H1 (cell line): ENCODE results near the gene DGCR6. TPM values are rescaled to one million over a fixed set of nuclear protein-coding genes. Genes with fewer than 3 reads are reported as not detected.

ENCODE experiments used
- GABPA ChIP-seq: IDR thresholded peaks from 2 replicates; pipeline ENCODE4 v1.6.1; 2011; ENCODE audit warnings: mild to moderate bottlenecking, low read length, moderate library complexity, borderline replicate concordance; ENCODE audit not compliant: insufficient read depth
- TEAD4 ChIP-seq: IDR thresholded peaks from 2 replicates; pipeline ENCODE4 v1.6.1; 2012; ENCODE audit warnings: low read depth, low read length, inconsistent platforms, mixed read lengths
- polyA plus RNA-seq, 7 experiments: library from polyadenylated mRNA; depleted of rRNA in 3 of 7; stranded (reverse) in 5 of 7; unstranded in 2 of 7; fragments of >200 nt in 5 of 7; fragments of 200-250 nt in 2 of 7; gene quantifications; 1 replicate in 5 of 7; 2 replicates in 1 of 7; 4 replicates in 1 of 7; pipeline versions ENCODE4 v1.2.1 to v1.2.3, GENCODE V29; 2011 to 2013; ENCODE audit warnings: missing spikeins in 2 of 7, mixed read lengths in 2 of 7
- total RNA-seq: library from RNA; stranded (reverse); fragmentation: NEBNext Ultra II Directional; extraction: Animal tissue kit (Norgen Biotek cat#: 25700); gene quantifications from 2 replicates; pipeline ENCODE4 v1.2.1, GENCODE V29; 2021

DGCR6 gene
- total and polyA plus RNA-seq, 2 of the 8 experiments (the other 6 are each of a cell fraction or from before 2014, with no cell fraction given) = 0.82 to 1.7 TPM

DNA sequence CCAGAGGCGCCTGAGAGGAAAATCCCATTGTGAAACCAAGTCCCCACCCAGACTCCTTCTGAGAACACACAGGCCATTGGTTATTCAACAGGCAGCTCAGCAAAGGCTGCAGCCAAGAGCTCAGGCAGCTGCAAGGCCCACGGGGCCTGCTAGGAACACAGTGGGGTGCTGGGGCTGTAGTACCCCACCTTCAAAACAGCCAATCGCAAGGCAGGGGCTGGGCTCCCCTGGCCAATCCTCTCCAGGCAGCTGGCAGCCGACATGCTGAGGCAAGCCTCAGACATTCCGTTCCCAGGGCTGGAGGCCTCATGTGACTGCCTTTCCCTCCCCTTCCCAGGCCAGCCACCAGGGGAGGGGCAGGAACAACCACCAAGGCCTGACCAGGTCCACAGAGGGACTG lies 23.3 kb downstream of the DGCR6 start (continued):
- no peak for TF ChIP-seq TEAD4
- TF ChIP-seq GABPA = no peak
